Measurements from ENCODE around the gene WDR45.

DNA sequence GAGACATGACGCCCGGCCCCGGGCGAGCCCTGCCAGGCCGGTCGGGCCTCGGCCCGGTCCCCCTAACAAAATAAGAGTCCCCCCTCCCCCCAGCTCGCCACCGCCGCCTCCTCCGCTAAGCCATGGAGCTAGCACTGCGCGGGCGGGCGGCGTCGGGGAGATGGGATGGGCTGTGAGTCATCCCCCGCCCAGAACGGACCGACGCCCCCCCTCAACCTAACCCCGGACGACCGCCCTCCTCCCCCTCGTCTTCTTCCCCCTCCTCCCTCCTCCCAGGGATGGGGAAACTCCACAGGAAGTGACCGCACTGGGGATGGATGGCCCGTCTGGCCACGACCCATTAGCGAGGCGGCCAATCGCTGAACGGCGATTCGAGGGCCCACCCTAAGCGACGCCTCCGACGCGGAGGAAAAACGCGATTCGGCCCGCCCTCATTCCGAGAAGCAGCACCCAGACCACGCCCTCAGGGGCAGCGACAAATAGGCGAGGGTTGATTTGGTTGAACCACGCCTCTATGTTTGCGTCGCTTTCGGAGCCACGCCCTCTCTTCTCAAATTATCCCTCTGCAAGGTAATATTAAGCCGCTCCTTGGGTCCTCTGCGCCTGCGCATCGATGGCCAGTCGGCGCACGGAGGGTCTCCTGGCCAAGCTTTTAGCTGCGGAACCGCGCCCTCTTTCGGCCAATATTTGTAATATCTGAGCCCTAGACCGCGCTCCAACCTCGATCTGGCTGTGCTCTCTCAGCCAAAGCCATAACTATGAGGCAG, 36.3 kb downstream of the WDR45 start, which contains the start of gene TFE3:
- TF ChIP-seq, protein P1, sequence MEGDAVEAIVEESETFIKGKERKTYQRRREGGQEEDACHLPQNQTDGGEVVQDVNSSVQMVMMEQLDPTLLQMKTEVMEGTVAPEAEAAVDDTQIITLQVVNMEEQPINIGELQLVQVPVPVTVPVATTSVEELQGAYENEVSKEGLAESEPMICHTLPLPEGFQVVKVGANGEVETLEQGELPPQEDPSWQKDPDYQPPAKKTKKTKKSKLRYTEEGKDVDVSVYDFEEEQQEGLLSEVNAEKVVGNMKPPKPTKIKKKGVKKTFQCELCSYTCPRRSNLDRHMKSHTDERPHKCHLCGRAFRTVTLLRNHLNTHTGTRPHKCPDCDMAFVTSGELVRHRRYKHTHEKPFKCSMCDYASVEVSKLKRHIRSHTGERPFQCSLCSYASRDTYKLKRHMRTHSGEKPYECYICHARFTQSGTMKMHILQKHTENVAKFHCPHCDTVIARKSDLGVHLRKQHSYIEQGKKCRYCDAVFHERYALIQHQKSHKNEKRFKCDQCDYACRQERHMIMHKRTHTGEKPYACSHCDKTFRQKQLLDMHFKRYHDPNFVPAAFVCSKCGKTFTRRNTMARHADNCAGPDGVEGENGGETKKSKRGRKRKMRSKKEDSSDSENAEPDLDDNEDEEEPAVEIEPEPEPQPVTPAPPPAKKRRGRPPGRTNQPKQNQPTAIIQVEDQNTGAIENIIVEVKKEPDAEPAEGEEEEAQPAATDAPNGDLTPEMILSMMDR (conservative IDR thresholded peaks at IDR 0.05): peak; percentile 79
- no peak; the same call in 1 of the 2 replicates for TF ChIP-seq ZFX (IDR thresholded peaks at IDR 0.05)
